Esophagus muscularis mucosa (tissue), 4 donors: ENCODE data around the gene SOX30.

Source experiments
- EP300 ChIP-seq: sonication (generic); formaldehyde crosslinking; IDR thresholded peaks from one replicate; pipeline ENCODE4 v1.6.1; 2017; ENCODE audit warnings: antibody characterized with exemption
- POLR2A ChIP-seq: fragments of 450-650 bp; IDR thresholded peaks from one replicate; pipeline ENCODE4 v1.6.1; 2017; ENCODE audit warnings: antibody characterized with exemption, moderate library complexity, mild to moderate bottlenecking, low read depth
- POLR2AphosphoS5 ChIP-seq, 2 donors: sonication (generic); formaldehyde crosslinking; IDR thresholded peaks; one replicate each; pipeline ENCODE4 v1.6.1; 2017; ENCODE audit warnings: antibody characterized with exemption in 2 of 2
- TF ChIP-seq, protein P1 (sequence below), 3 experiments: fragments of 200-600 bp in 2 of 3; fragments of 450-650 bp in 1 of 3; sonication (generic) in 2 of 3; IDR thresholded peaks; one replicate each; pipeline ENCODE4 v1.5.1; 2017 to 2019; ENCODE audit warnings: antibody characterized with exemption in 3 of 3, mild to moderate bottlenecking in 2 of 3, moderate library complexity in 1 of 3

DNA sequence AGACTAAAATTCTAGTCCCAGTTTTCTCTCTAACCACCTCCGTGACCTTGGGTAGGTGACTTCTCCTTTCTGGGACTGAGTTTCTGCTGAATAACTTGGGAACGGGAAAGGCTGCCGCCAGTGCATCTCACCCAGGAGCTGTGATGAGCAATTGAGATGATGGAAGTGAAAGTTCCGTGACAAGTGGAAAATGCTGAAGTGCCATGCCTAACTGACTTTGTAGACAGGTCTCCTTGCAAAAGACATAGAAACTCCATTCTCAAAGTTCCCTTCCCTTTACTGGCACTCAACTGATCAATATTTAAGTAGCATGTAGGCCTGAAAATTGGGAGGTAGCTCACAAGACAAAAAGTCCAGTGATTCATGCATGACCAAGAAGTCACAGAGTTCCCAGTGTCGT is 70.3 kb downstream of the SOX30 start:
- TF ChIP-seq, protein P1, sequence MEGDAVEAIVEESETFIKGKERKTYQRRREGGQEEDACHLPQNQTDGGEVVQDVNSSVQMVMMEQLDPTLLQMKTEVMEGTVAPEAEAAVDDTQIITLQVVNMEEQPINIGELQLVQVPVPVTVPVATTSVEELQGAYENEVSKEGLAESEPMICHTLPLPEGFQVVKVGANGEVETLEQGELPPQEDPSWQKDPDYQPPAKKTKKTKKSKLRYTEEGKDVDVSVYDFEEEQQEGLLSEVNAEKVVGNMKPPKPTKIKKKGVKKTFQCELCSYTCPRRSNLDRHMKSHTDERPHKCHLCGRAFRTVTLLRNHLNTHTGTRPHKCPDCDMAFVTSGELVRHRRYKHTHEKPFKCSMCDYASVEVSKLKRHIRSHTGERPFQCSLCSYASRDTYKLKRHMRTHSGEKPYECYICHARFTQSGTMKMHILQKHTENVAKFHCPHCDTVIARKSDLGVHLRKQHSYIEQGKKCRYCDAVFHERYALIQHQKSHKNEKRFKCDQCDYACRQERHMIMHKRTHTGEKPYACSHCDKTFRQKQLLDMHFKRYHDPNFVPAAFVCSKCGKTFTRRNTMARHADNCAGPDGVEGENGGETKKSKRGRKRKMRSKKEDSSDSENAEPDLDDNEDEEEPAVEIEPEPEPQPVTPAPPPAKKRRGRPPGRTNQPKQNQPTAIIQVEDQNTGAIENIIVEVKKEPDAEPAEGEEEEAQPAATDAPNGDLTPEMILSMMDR (IDR thresholded peaks at IDR 0.05), result no peak
- TF ChIP-seq POLR2AphosphoS5 (IDR thresholded peaks at IDR 0.05), result no peak
- no peak for TF ChIP-seq EP300
- TF ChIP-seq POLR2A, result no peak
